Stimulated activated CD8-positive, alpha-beta memory T cell treated with anti-CD3 and anti-CD28 coated beads, Interleukin-15, amount 100 ng/mL, for 48 hours (primary cell): ENCODE results near the gene IREB2.
"Not testable (repeated sequence)": the region's sequence is repeated elsewhere in the genome, so short reads cannot be mapped to it uniquely, and the experiment has no call there.

ENCODE experiments used
- DNase-seq, 2 donors: peaks; one replicate each; pipeline ENCODE4 v3.0.0-alpha.2; 2020; ENCODE audit warnings: low read depth in 2 of 2

The IREB2 gene

GRCh38 chr15:78437762-78438618, at the start of gene IREB2:
Gene IREB2, plus strand, starts transcription at chr15:78438216. Its CDS starts 122 bp downstream, at chr15:78438338.
- peak; percentile 94 to 97 for DNase-seq

GRCh38 chr15:78388865-78389264, 49.2 kb upstream of the IREB2 start:
- DNase-seq = no peak

GRCh38 chr15:78389322-78389721, 48.7 kb upstream of the IREB2 start:
- no peak for DNase-seq

- DNase-seq = no peak
Measured at GRCh38 chr15:78389738-78390137, 48.3 kb upstream of the IREB2 start.

GRCh38 chr15:78390242-78390641, 47.8 kb upstream of the IREB2 start:
- no peak for DNase-seq

GRCh38 chr15:78390826-78391225, 47.2 kb upstream of the IREB2 start:
- DNase-seq = no peak

GRCh38 chr15:78391781-78392180, 46.2 kb upstream of the IREB2 start:
- no peak for DNase-seq

GRCh38 chr15:78392430-78392829, 45.6 kb upstream of the IREB2 start:
- no peak for DNase-seq

- DNase-seq = no peak
Measured at GRCh38 chr15:78393137-78393536, 44.9 kb upstream of the IREB2 start.

GRCh38 chr15:78394026-78394425, 44.0 kb upstream of the IREB2 start:
- no peak for DNase-seq

- DNase-seq = no peak
Measured at GRCh38 chr15:78394981-78395616, 42.9 kb upstream of the IREB2 start.

GRCh38 chr15:78396186-78396814, 41.7 kb upstream of the IREB2 start:
- no peak for DNase-seq

GRCh38 chr15:78396976-78397375, 41.0 kb upstream of the IREB2 start:
- DNase-seq = no peak

GRCh38 chr15:78397382-78397781, 40.6 kb upstream of the IREB2 start:
- no peak for DNase-seq

GRCh38 chr15:78398076-78398825, 39.8 kb upstream of the IREB2 start:
- DNase-seq = no peak

GRCh38 chr15:78399091-78399490, 38.9 kb upstream of the IREB2 start:
- DNase-seq = no peak

GRCh38 chr15:78402061-78402610, 35.9 kb upstream of the IREB2 start:
- DNase-seq = no peak

- DNase-seq = no peak
Measured at GRCh38 chr15:78404125-78404524, 33.9 kb upstream of the IREB2 start.

GRCh38 chr15:78404796-78405195, 33.2 kb upstream of the IREB2 start:
- DNase-seq = not testable (repeated sequence)

GRCh38 chr15:78405336-78405924, 32.6 kb upstream of the IREB2 start:
- DNase-seq = no peak

GRCh38 chr15:78406016-78406585, 31.9 kb upstream of the IREB2 start:
- DNase-seq = no peak
